ENCODE results near the gene SMAD9.

The SMAD9 gene

GRCh38 chr13:36804588-36804987, 115.5 kb downstream of the SMAD9 start:
- no peak for ATAC-seq (replicated peaks)
- no peak for DNase-seq
- H3K9me3 Mint-ChIP-seq, result no peaks in the 10 kb centered on the region
- no peak overlapping the region for H3K27ac Mint-ChIP-seq
- H3K36me3 Mint-ChIP-seq, result no peaks in the 10 kb centered on the region
- peaks cover 0 to 8% of the 10 kb centered on the region in 2 donors for H3K27me3 Mint-ChIP-seq
- no peak overlapping the region for H3K4me3 Mint-ChIP-seq
- peaks cover 13 to 19% of the 10 kb centered on the region in 2 donors for H3K4me1 Mint-ChIP-seq

DNA sequence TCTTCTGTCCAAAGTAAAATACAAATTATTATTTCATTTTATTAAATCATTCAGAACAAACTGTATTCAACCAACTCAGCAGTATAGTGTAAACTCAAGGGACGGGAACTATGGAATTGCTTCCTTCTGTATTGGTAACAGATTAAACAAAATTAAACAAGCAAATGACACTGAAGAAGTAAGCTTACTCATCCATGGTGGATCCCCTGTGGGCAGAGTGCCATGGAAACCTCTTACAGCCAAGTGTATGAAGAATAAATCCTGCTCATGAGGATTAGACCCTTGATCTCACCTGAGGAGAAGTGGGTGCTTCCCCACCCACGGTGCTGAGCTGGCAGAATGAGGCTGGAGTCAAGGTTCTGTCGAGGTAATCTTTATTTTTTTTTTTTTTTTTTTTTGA, 119.0 kb downstream of the SMAD9 start:
- no peaks in the 10 kb centered on the region for H3K36me3 Mint-ChIP-seq
- no peak overlapping the region for H3K27ac Mint-ChIP-seq
- H3K4me3 Mint-ChIP-seq, result no peak overlapping the region
- DNase-seq, result no peak
- H3K9me3 Mint-ChIP-seq, result no peaks in the 10 kb centered on the region
- ATAC-seq (replicated peaks), result no peak
- H3K27me3 Mint-ChIP-seq, result peaks cover 4 to 9% of the 10 kb centered on the region in 2 donors
- H3K4me1 Mint-ChIP-seq, result peaks cover 6 to 9% of the 10 kb centered on the region in 2 donors

DNA sequence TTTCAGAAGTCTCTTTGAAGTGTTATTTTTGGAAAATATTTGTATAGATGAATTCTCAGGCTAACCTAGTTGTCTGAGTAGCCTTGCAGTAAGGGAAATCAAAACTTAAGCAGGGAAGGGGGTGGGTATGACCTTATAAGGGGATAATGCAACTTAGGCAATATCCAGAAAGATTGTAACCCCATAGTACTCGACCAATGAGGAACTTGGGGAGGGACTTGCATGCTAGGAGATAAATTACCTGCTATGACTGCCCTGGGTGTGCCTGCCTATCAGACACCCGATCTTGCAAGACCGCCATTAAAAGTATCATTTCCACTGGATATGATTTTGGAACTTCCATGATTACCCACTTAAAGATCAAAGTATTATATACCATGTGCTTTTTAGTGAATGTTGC, 124.0 kb downstream of the SMAD9 start:
- no peaks in the 10 kb centered on the region for H3K4me1 Mint-ChIP-seq
- peaks cover 11 to 19% of the 10 kb centered on the region in 2 donors for H3K27me3 Mint-ChIP-seq
- H3K9me3 Mint-ChIP-seq, result no peaks in the 10 kb centered on the region
- no peak for DNase-seq
- H3K36me3 Mint-ChIP-seq, result no peaks in the 10 kb centered on the region
- H3K4me3 Mint-ChIP-seq, result no peak overlapping the region
- H3K27ac Mint-ChIP-seq, result no peak overlapping the region
- no peak for ATAC-seq (replicated peaks)

GRCh38 chr13:36795463-36795862, 124.6 kb downstream of the SMAD9 start:
- no peak for DNase-seq
- no peaks in the 10 kb centered on the region for H3K9me3 Mint-ChIP-seq
- no peak for ATAC-seq (replicated peaks)
- H3K27ac Mint-ChIP-seq, result no peak overlapping the region
- no peaks in the 10 kb centered on the region for H3K36me3 Mint-ChIP-seq
- no peak overlapping the region for H3K4me3 Mint-ChIP-seq
- no peaks in the 10 kb centered on the region for H3K4me1 Mint-ChIP-seq
- H3K27me3 Mint-ChIP-seq, result peaks cover 11 to 17% of the 10 kb centered on the region in 2 donors

Measured in stimulated activated naive B cell treated with anti-CD40 and anti-IgM and Interleukin-4, amounts not matched to agents 10 μg/mL and 1 μg/mL and 100 μg/mL, for 72 hours (primary cell).